ENCODE measurements around the gene FAM227A.
"Not testable (repeated sequence)": the region's sequence is repeated elsewhere in the genome, so short reads cannot be mapped to it uniquely, and the experiment has no call there.

Gene FAM227A

GRCh38 chr22:38611559-38611958 lies 44.6 kb downstream of the FAM227A start:
- no peak for DNase-seq (ENCODE audit: low read depth)

GRCh38 chr22:38610234-38610633 lies 46.0 kb downstream of the FAM227A start:
- DNase-seq (ENCODE audit: low read depth) = no peak

- no peak for DNase-seq (ENCODE audit: low read depth)
These were observed 47.0 kb downstream of the FAM227A start for GRCh38 chr22:38608992-38609750.

- no peak for DNase-seq (ENCODE audit: low read depth)
These were observed 48.5 kb downstream of the FAM227A start for GRCh38 chr22:38607680-38608079.

GRCh38 chr22:38602166-38602565 lies 54.0 kb downstream of the FAM227A start:
- no peak for DNase-seq (ENCODE audit: low read depth)

GRCh38 chr22:38601221-38601764 lies 54.9 kb downstream of the FAM227A start:
- no peak for DNase-seq (ENCODE audit: low read depth)

- DNase-seq (ENCODE audit: low read depth) = no peak
These were observed 56.7 kb downstream of the FAM227A start for GRCh38 chr22:38599466-38599865.

- not testable (repeated sequence) for DNase-seq (ENCODE audit: low read depth)
These were observed 73.3 kb downstream of the FAM227A start for GRCh38 chr22:38582923-38583322.

GRCh38 chr22:38578505-38578904 lies 77.7 kb downstream of the FAM227A start:
- DNase-seq (ENCODE audit: low read depth) = no peak

GRCh38 chr22:38572065-38572464 lies 84.1 kb downstream of the FAM227A start:
- peak; percentile 0 for DNase-seq (ENCODE audit: low read depth)

- peak; percentile 1 for DNase-seq (ENCODE audit: low read depth)
These were observed 85.3 kb downstream of the FAM227A start for GRCh38 chr22:38570779-38571364.

- DNase-seq (ENCODE audit: low read depth) = peak; percentile 97
These were observed 86.0 kb downstream of the FAM227A start, which contains the start of gene DMC1 for GRCh38 chr22:38569972-38570778. DMC1 (minus strand) TSS chr22:38570183; CDS start chr22:38568256, 1,927 bp downstream.

GRCh38 chr22:38569181-38569971 lies 86.8 kb downstream of the FAM227A start:
- DNase-seq (ENCODE audit: low read depth) = peak; percentile 0

GRCh38 chr22:38567531-38568285 lies 88.5 kb downstream of the FAM227A start:
- DNase-seq (ENCODE audit: low read depth) = no peak

- no peak for DNase-seq (ENCODE audit: low read depth)
These were observed 89.3 kb downstream of the FAM227A start for GRCh38 chr22:38566726-38567504.

GRCh38 chr22:38565441-38565840 lies 90.8 kb downstream of the FAM227A start:
- no peak for DNase-seq (ENCODE audit: low read depth)

- DNase-seq (ENCODE audit: low read depth) = no peak
These were observed 91.5 kb downstream of the FAM227A start for GRCh38 chr22:38564669-38565068.

GRCh38 chr22:38554281-38554680 lies 101.9 kb downstream of the FAM227A start:
- DNase-seq (ENCODE audit: low read depth) = no peak

- no peak for DNase-seq (ENCODE audit: low read depth)
These were observed 106.9 kb downstream of the FAM227A start for GRCh38 chr22:38549101-38549894.

All from stimulated activated CD8-positive, alpha-beta memory T cell treated with anti-CD3 and anti-CD28 coated beads, Interleukin-15, amount 100 ng/mL, for 1 hour (primary cell).